Neural cell (in vitro differentiated cells): ENCODE measurements around the gene TCP10L. TPM values are rescaled to one million over a fixed set of nuclear protein-coding genes. Genes with fewer than 3 reads are reported as not detected.
"Not testable (repeated sequence)": the region's sequence is repeated elsewhere in the genome, so short reads cannot be mapped to it uniquely, and the experiment has no call there.

ENCODE experiments used
- H2AFZ ChIP-seq: fragments of 200-600, 300-800 bp; sonication (generic), shearing (Covaris generic); 2 replicates; pipeline ENCODE4 v1.6.0; 2014; ENCODE audit warnings: low read depth, mild to moderate bottlenecking, antibody characterized with exemption, low read length, moderate library complexity
- H3F3A ChIP-seq: fragments of 200-600 bp; shearing (Covaris generic); 2 replicates; pipeline ENCODE4 v1.6.1; 2016; ENCODE audit warnings: mild to moderate bottlenecking, moderate library complexity, mixed read lengths, antibody characterized with exemption, low read length; ENCODE audit not compliant: insufficient read depth, poor library complexity, severe bottlenecking
- H3K27ac ChIP-seq: fragments of 200-600, 300-800 bp; sonication (generic), shearing (Covaris generic); 2 replicates; pipeline ENCODE4 v1.5.1; 2014; ENCODE audit warnings: mild to moderate bottlenecking, low read length, moderate library complexity
- H3K27me3 ChIP-seq: fragments of 300-800, 200-600 bp; sonication (generic), shearing (Covaris generic); 2 replicates; pipeline ENCODE4 v1.6.0; 2014; ENCODE audit warnings: mild to moderate bottlenecking, low read depth, low read length, moderate library complexity; ENCODE audit not compliant: insufficient read depth
- H3K36me3 ChIP-seq: fragments of 300-800, 200-600 bp; sonication (generic), shearing (Covaris generic); 2 replicates; pipeline ENCODE4 v1.5.1; 2014; ENCODE audit warnings: mild to moderate bottlenecking, antibody characterized with exemption, low read length, moderate library complexity; ENCODE audit not compliant: insufficient read depth
- H3K4me2 ChIP-seq: fragments of 300-800, 200-600 bp; sonication (generic), shearing (Covaris generic); 2 replicates; pipeline ENCODE4 v1.6.0; 2014; ENCODE audit warnings: mild to moderate bottlenecking, low read length
- H3K4me3 ChIP-seq: fragments of 300-800, 200-600 bp; sonication (generic), shearing (Covaris generic); 2 replicates; pipeline ENCODE4 v1.5.1; 2014; ENCODE audit warnings: mild to moderate bottlenecking, low read length, moderate library complexity
- H3K79me2 ChIP-seq: fragments of 200-600 bp; shearing (Covaris generic); replicated peaks from 2 replicates; pipeline ENCODE4 v1.6.0; 2014; ENCODE audit warnings: mild to moderate bottlenecking, low read length, moderate library complexity; ENCODE audit not compliant: insufficient read depth
- H3K9ac ChIP-seq: fragments of 300-800, 200-600 bp; sonication (generic), shearing (Covaris generic); 2 replicates; pipeline ENCODE4 v1.6.1; 2016; ENCODE audit warnings: mild to moderate bottlenecking, low read length, mixed read lengths
- H3K9me2 ChIP-seq: fragments of 200-600 bp; shearing (Covaris generic); 2 replicates; pipeline ENCODE4 v1.6.1; 2016; ENCODE audit warnings: mild to moderate bottlenecking, low read length, mixed read lengths; ENCODE audit not compliant: insufficient read depth
- H3K9me3 ChIP-seq: fragments of 200-600, 300-800 bp; sonication (generic), shearing (Covaris generic); 2 replicates; pipeline ENCODE4 v1.6.1; 2016; ENCODE audit warnings: mild to moderate bottlenecking, mixed run types, low read length, moderate library complexity, mixed read lengths
- H4K20me1 ChIP-seq: fragments of 200-600 bp; shearing (Covaris generic); 2 replicates; pipeline ENCODE4 v1.6.1; 2016; ENCODE audit warnings: mild to moderate bottlenecking, mixed run types; ENCODE audit not compliant: insufficient read depth
- EP300 ChIP-seq: fragments of 450-650 bp; conservative IDR thresholded peaks from 2 replicates; pipeline ENCODE4 v1.6.1; 2014; ENCODE audit warnings: antibody characterized with exemption, mild to moderate bottlenecking, moderate library complexity; ENCODE audit not compliant: poor library complexity, severe bottlenecking
- EZH2 ChIP-seq: fragments of 200-600, 300-800 bp; shearing (Covaris generic), sonication (generic); IDR thresholded peaks from 2 replicates; pipeline ENCODE4 v1.6.1; 2014; ENCODE audit warnings: antibody characterized with exemption, low read length, borderline replicate concordance, mild to moderate bottlenecking; ENCODE audit not compliant: insufficient read depth, poor library complexity, severe bottlenecking
- MXI1 ChIP-seq: fragments of 450-650 bp; conservative IDR thresholded peaks from 2 replicates; pipeline ENCODE4 v1.6.1; 2014; ENCODE audit warnings: antibody characterized with exemption, mild to moderate bottlenecking; ENCODE audit not compliant: poor library complexity, severe bottlenecking
- POLR2AphosphoS5 ChIP-seq: IDR thresholded peaks from 2 replicates; pipeline ENCODE4 v1.6.1; 2012
- RAD21 ChIP-seq: fragments of 450-650 bp; conservative IDR thresholded peaks from 2 replicates; pipeline ENCODE4 v1.6.1; 2014; ENCODE audit warnings: antibody characterized with exemption, mild to moderate bottlenecking, moderate library complexity
- SMC3 ChIP-seq: fragments of 450-650 bp; conservative IDR thresholded peaks from 2 replicates; pipeline ENCODE4 v1.6.1; 2014; ENCODE audit warnings: antibody characterized with exemption, mild to moderate bottlenecking, moderate library complexity; ENCODE audit not compliant: poor library complexity
- polyA plus RNA-seq: library from polyadenylated mRNA; depleted of rRNA; stranded (reverse); fragments of >200 nt; gene quantifications from 2 replicates; pipeline ENCODE4 v1.2.3, GENCODE V29; 2014
- TF ChIP-seq, protein P1 (sequence below): fragments of 450-650 bp; IDR thresholded peaks from 2 replicates; pipeline ENCODE4 v1.5.1; 2014; ENCODE audit warnings: antibody characterized with exemption, mild to moderate bottlenecking, moderate library complexity; ENCODE audit not compliant: poor library complexity, severe bottlenecking

Gene TCP10L
- polyA plus RNA-seq, 1 donor from 2014 or later, result 1.7 TPM

- H3K9me2 ChIP-seq, result no peaks in the 10 kb centered on the region
- H3K9ac ChIP-seq, result no peak overlapping the region
- no peak for TF ChIP-seq RAD21
- no peak for TF ChIP-seq SMC3
- no peak for TF ChIP-seq EZH2
- no peak for TF ChIP-seq MXI1
- TF ChIP-seq, protein P1, sequence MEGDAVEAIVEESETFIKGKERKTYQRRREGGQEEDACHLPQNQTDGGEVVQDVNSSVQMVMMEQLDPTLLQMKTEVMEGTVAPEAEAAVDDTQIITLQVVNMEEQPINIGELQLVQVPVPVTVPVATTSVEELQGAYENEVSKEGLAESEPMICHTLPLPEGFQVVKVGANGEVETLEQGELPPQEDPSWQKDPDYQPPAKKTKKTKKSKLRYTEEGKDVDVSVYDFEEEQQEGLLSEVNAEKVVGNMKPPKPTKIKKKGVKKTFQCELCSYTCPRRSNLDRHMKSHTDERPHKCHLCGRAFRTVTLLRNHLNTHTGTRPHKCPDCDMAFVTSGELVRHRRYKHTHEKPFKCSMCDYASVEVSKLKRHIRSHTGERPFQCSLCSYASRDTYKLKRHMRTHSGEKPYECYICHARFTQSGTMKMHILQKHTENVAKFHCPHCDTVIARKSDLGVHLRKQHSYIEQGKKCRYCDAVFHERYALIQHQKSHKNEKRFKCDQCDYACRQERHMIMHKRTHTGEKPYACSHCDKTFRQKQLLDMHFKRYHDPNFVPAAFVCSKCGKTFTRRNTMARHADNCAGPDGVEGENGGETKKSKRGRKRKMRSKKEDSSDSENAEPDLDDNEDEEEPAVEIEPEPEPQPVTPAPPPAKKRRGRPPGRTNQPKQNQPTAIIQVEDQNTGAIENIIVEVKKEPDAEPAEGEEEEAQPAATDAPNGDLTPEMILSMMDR, result no peak
- no peak for TF ChIP-seq EP300
- H2AFZ ChIP-seq, result no peak overlapping the region
- no peak overlapping the region for H3K4me3 ChIP-seq
- H4K20me1 ChIP-seq, result no peaks in the 10 kb centered on the region
- H3K27ac ChIP-seq, result no peak overlapping the region
- H3K79me2 ChIP-seq, result no peaks in the 10 kb centered on the region
- H3K9me3 ChIP-seq, result no peaks in the 10 kb centered on the region
- no peaks in the 10 kb centered on the region for H3F3A ChIP-seq
- H3K27me3 ChIP-seq, result no peaks in the 10 kb centered on the region
- H3K36me3 ChIP-seq, result no peaks in the 10 kb centered on the region
- H3K4me2 ChIP-seq, result no peak overlapping the region
These were observed 52.3 kb downstream of the TCP10L start for GRCh38 chr21:32533053-32533452.

GRCh38 chr21:32532636-32533035 lies 52.7 kb downstream of the TCP10L start:
- Histone ChIP-seq H3K9ac (no peak overlapping the region), H3K9me3 (no peaks in the 10 kb centered on the region), H3K27ac (no peak overlapping the region), H3K27me3 (no peaks in the 10 kb centered on the region), H3F3A (no peaks in the 10 kb centered on the region), H2AFZ (no peak overlapping the region), H3K4me3 (no peak overlapping the region), H3K9me2 (no peaks in the 10 kb centered on the region), H3K4me2 (no peak overlapping the region), H3K36me3 (no peaks in the 10 kb centered on the region), H4K20me1 (no peaks in the 10 kb centered on the region), H3K79me2 (no peaks in the 10 kb centered on the region)
- TF ChIP-seq EP300 (no peak), SMC3 (no peak), POLR2AphosphoS5 (no peak), RAD21 (no peak), MXI1 (no peak)
- TF ChIP-seq, protein P1, result no peak

- not testable (repeated sequence) for H2AFZ ChIP-seq, H3K9ac ChIP-seq, H3K79me2 ChIP-seq, H3K27me3 ChIP-seq, H4K20me1 ChIP-seq, H3K9me2 ChIP-seq, H3F3A ChIP-seq, H3K27ac ChIP-seq, H3K4me3 ChIP-seq, H3K4me2 ChIP-seq, H3K9me3 ChIP-seq, H3K36me3 ChIP-seq
These were observed 53.8 kb downstream of the TCP10L start for GRCh38 chr21:32531561-32531960.

GRCh38 chr21:32530809-32531208 lies 54.5 kb downstream of the TCP10L start:
- H3K4me3 ChIP-seq, H3K9me2 ChIP-seq, H3K9ac ChIP-seq, H3K36me3 ChIP-seq, H3K27ac ChIP-seq, H3K9me3 ChIP-seq, H3K27me3 ChIP-seq, H3K79me2 ChIP-seq, H2AFZ ChIP-seq, H4K20me1 ChIP-seq, H3F3A ChIP-seq, H3K4me2 ChIP-seq: not testable (repeated sequence)
